Epithelial cell of umbilical artery (primary cell): ENCODE measurements around the gene ABCB6. TPM values are rescaled to one million over a fixed set of nuclear protein-coding genes. Genes with fewer than 3 reads are reported as not detected.

Source experiments
- total RNA-seq: library from RNA; depleted of rRNA; stranded (reverse); fragments of >200 nt; gene quantifications from 2 replicates; pipeline ENCODE4 v1.2.3, GENCODE V29; 2014

ABCB6 gene
- 23.7 and 44.2 TPM in 2 replicates for total RNA-seq

GRCh38 chr2:219218732-219219701 lies at the start of gene ABCB6:
ABCB6 (minus strand) TSS chr2:219218958; CDS start chr2:219218673, 285 bp downstream.

GRCh38 chr2:219253753-219254589 lies 35.2 kb upstream of the ABCB6 start, which contains the start of gene TUBA4A:
TUBA4A (minus strand) TSS chr2:219253918; CDS start chr2:219253858, 60 bp downstream.

GRCh38 chr2:219252900-219253752 lies 34.4 kb upstream of the ABCB6 start, which contains the start of gene TUBA4B:
TUBA4B (plus strand) TSS chr2:219253243; CDS start chr2:219253408, 165 bp downstream.

GRCh38 chr2:219245148-219245898 lies 26.6 kb upstream of the ABCB6 start, which contains the start of the genes GLB1L and STK16:
GLB1L (minus strand) TSS chr2:219245444; CDS start chr2:219243573, 1,871 bp downstream.
STK16 (plus strand) TSS chr2:219245479; CDS start chr2:219246000, 521 bp downstream.

GRCh38 chr2:219229305-219230058 lies 10.7 kb upstream of the ABCB6 start, which contains the start of the genes ANKZF1 and ATG9A:
ANKZF1 (plus strand) TSS chr2:219229806; CDS start chr2:219230258, 452 bp downstream.
ATG9A (minus strand) TSS chr2:219229636; CDS start chr2:219228024, 1,612 bp downstream.

GRCh38 chr2:219206328-219207133 lies 12.2 kb downstream of the ABCB6 start, which contains the start of gene ZFAND2B:
ZFAND2B (plus strand) TSS chr2:219206782; CDS start chr2:219206988, 206 bp downstream.

GRCh38 chr2:219177552-219178376 lies 41.0 kb downstream of the ABCB6 start, which contains the start of gene RETREG2:
RETREG2 (plus strand) TSS chr2:219178275; CDS start chr2:219178353, 78 bp downstream.

GRCh38 chr2:219176818-219177551 lies 41.8 kb downstream of the ABCB6 start, which contains the start of gene CNPPD1:
CNPPD1 (minus strand) TSS chr2:219176925; CDS start chr2:219176828, 97 bp downstream.

GRCh38 chr2:219169930-219170654 lies 48.7 kb downstream of the ABCB6 start, which contains the start of gene SLC23A3:
SLC23A3 (minus strand) TSS chr2:219170029; CDS start chr2:219169984, 45 bp downstream.

GRCh38 chr2:219160186-219161017 lies 58.4 kb downstream of the ABCB6 start, which contains the start of gene NHEJ1:
NHEJ1 (minus strand) TSS chr2:219160815; CDS start chr2:219158362, 2,453 bp downstream.

Other genes starting within 250 kb of the ABCB6 start
- gene FEV, start 233.8 kb downstream of the ABCB6 start, total RNA-seq: not detected in 2 replicates
- gene CRYBA2, start 225.5 kb downstream of the ABCB6 start, total RNA-seq: not detected in 2 replicates
- not detected in 2 replicates for gene CFAP65, start 177.4 kb downstream of the ABCB6 start, total RNA-seq
- gene IHH, start 158.0 kb downstream of the ABCB6 start, total RNA-seq: not detected in 2 replicates
- gene NHEJ1, start 58.1 kb downstream of the ABCB6 start, total RNA-seq: 13.0 and 16.1 TPM in 2 replicates
- gene SLC23A3, start 48.9 kb downstream of the ABCB6 start, total RNA-seq: 0.65 and 1.1 TPM in 2 replicates
- 15.3 and 19.3 TPM in 2 replicates for gene CNPPD1, start 42.0 kb downstream of the ABCB6 start, total RNA-seq
- 40.9 and 60.9 TPM in 2 replicates for gene RETREG2, start 40.7 kb downstream of the ABCB6 start, total RNA-seq
- 21.4 and 21.6 TPM in 2 replicates for gene ZFAND2B, start 12.2 kb downstream of the ABCB6 start, total RNA-seq
- 31.2 and 31.5 TPM in 2 replicates for gene ATG9A, start 10.7 kb upstream of the ABCB6 start, total RNA-seq
- 17.2 and 23.1 TPM in 2 replicates for gene ANKZF1, start 10.8 kb upstream of the ABCB6 start, total RNA-seq
- 4.0 and 6.2 TPM in 2 replicates for gene GLB1L, start 26.5 kb upstream of the ABCB6 start, total RNA-seq
- gene STK16, start 26.5 kb upstream of the ABCB6 start, total RNA-seq: 23.7 and 42.6 TPM in 2 replicates
- gene TUBA4B, start 34.3 kb upstream of the ABCB6 start, total RNA-seq: not detected in 2 replicates
- 5.3 and 8.8 TPM in 2 replicates for gene TUBA4A, start 35.0 kb upstream of the ABCB6 start, total RNA-seq
- 13.2 and 13.3 TPM in 2 replicates for gene DNAJB2, start 60.4 kb upstream of the ABCB6 start, total RNA-seq
- gene PTPRN, start 90.4 kb upstream of the ABCB6 start, total RNA-seq: under 0.01 and 1.5 TPM in 2 replicates
- not detected in 2 replicates for gene RESP18, start 113.8 kb upstream of the ABCB6 start, total RNA-seq
- gene DNPEP, start 169.0 kb upstream of the ABCB6 start, total RNA-seq: 47.4 and 60.8 TPM in 2 replicates
- gene DES, start 199.4 kb upstream of the ABCB6 start, total RNA-seq: under 0.01 and 1.2 TPM in 2 replicates
- gene SPEG, start 215.9 kb upstream of the ABCB6 start, total RNA-seq: 0.30 and 0.32 TPM in 2 replicates